ENCODE results near the gene FCRLB.
A peak's percentile ranks its signal among the peaks of the same experiment; 100 is the strongest.

Gene FCRLB

GRCh38 chr1:161735837-161736236, 14.5 kb downstream of the FCRLB start:
- no peak for TF ChIP-seq CTCF (IDR thresholded peaks at IDR 0.05)

GRCh38 chr1:161736335-161736969, 15.1 kb downstream of the FCRLB start:
- no peak for TF ChIP-seq CTCF (IDR thresholded peaks at IDR 0.05)

GRCh38 chr1:161737625-161738024, 16.3 kb downstream of the FCRLB start:
- TF ChIP-seq CTCF (IDR thresholded peaks at IDR 0.05): no peak

GRCh38 chr1:161738627-161739287, 17.4 kb downstream of the FCRLB start:
- TF ChIP-seq CTCF (IDR thresholded peaks at IDR 0.05): peak; percentile 50; the same call in 1 of the 2 replicates

GRCh38 chr1:161739865-161740566, 18.7 kb downstream of the FCRLB start:
- TF ChIP-seq CTCF (IDR thresholded peaks at IDR 0.05): no peak

- TF ChIP-seq CTCF (IDR thresholded peaks at IDR 0.05): no peak
Measured at GRCh38 chr1:161740921-161741320, 19.6 kb downstream of the FCRLB start.

- TF ChIP-seq CTCF (IDR thresholded peaks at IDR 0.05): no peak
Measured at GRCh38 chr1:161743231-161743630, 21.9 kb downstream of the FCRLB start.

Data from LNCAP (cell line).